Pulmonary artery endothelial cell (primary cell): ENCODE measurements around the gene PWWP2B. TPM values are rescaled to one million over a fixed set of nuclear protein-coding genes. Genes with fewer than 3 reads are reported as not detected.

Experiments
- DNase-seq: peaks from one replicate; pipeline ENCODE4 v3.0.0-alpha.2; 2011; ENCODE audit warnings: low read depth, low spot score
- total RNA-seq: library from RNA; depleted of rRNA; stranded (reverse); fragments of >200 nt; gene quantifications from 2 replicates; pipeline ENCODE4 v1.2.3, GENCODE V29; 2014

PWWP2B gene
- total RNA-seq, 1 donor from 2014 or later, result 15.6 TPM

- no peak for DNase-seq
These were observed 47.9 kb downstream of the PWWP2B start for GRCh38 chr10:132444877-132445351.

GRCh38 chr10:132445516-132446194 lies 48.7 kb downstream of the PWWP2B start:
- no peak for DNase-seq

- no peak for DNase-seq
These were observed 49.2 kb downstream of the PWWP2B start for GRCh38 chr10:132446195-132446581.

GRCh38 chr10:132446661-132447445 lies 49.9 kb downstream of the PWWP2B start:
- no peak for DNase-seq

GRCh38 chr10:132447446-132448247 lies 50.6 kb downstream of the PWWP2B start:
- DNase-seq, result no peak

- DNase-seq, result no peak
These were observed 51.3 kb downstream of the PWWP2B start for GRCh38 chr10:132448248-132448731.

- no peak for DNase-seq
These were observed 52.2 kb downstream of the PWWP2B start for GRCh38 chr10:132449051-132449810.

GRCh38 chr10:132449811-132450181 lies 52.8 kb downstream of the PWWP2B start:
- DNase-seq, result no peak

- DNase-seq, result no peak
These were observed 53.4 kb downstream of the PWWP2B start for GRCh38 chr10:132450466-132450824.

GRCh38 chr10:132450825-132451505 lies 54.0 kb downstream of the PWWP2B start:
- DNase-seq, result no peak

- DNase-seq, result no peak
These were observed 54.7 kb downstream of the PWWP2B start for GRCh38 chr10:132451506-132452215.

- DNase-seq, result no peak
These were observed 55.2 kb downstream of the PWWP2B start for GRCh38 chr10:132452216-132452650.

GRCh38 chr10:132452651-132453469 lies 55.9 kb downstream of the PWWP2B start:
- DNase-seq, result peak; percentile 17

- DNase-seq, result no peak
These were observed 56.5 kb downstream of the PWWP2B start for GRCh38 chr10:132453470-132453861.

GRCh38 chr10:132454296-132455198 lies 57.5 kb downstream of the PWWP2B start:
- no peak for DNase-seq

GRCh38 chr10:132455441-132455971 lies 58.5 kb downstream of the PWWP2B start:
- DNase-seq, result no peak

GRCh38 chr10:132455986-132456847 lies 59.2 kb downstream of the PWWP2B start:
- no peak for DNase-seq
